Vagina (tissue), 2 donors: ENCODE measurements around the gene SOD3.

ENCODE experiments used
- POLR2A ChIP-seq, 2 donors: fragments of 450-650 bp; IDR thresholded peaks; one replicate each; pipeline ENCODE4 v1.6.1; 2017; ENCODE audit warnings: antibody characterized with exemption in 2 of 2, mild to moderate bottlenecking in 2 of 2, moderate library complexity in 2 of 2
- POLR2AphosphoS5 ChIP-seq, 2 donors: sonication (generic); formaldehyde crosslinking; IDR thresholded peaks; one replicate each; pipeline ENCODE4 v1.9.0; 2017; ENCODE audit warnings: antibody characterized with exemption in 2 of 2, mild to moderate bottlenecking in 2 of 2, low read depth in 1 of 2; ENCODE audit not compliant: insufficient read depth in 1 of 2
- TF ChIP-seq, protein P1 (sequence below), 3 experiments: fragments of 450-650 bp in 2 of 3; fragments of 200-600 bp in 1 of 3; sonication (generic) in 1 of 3; IDR thresholded peaks; one replicate each; pipeline ENCODE4 v1.5.1; 2017 to 2019; ENCODE audit warnings: antibody characterized with exemption in 3 of 3, mild to moderate bottlenecking in 2 of 3, moderate library complexity in 2 of 3

DNA sequence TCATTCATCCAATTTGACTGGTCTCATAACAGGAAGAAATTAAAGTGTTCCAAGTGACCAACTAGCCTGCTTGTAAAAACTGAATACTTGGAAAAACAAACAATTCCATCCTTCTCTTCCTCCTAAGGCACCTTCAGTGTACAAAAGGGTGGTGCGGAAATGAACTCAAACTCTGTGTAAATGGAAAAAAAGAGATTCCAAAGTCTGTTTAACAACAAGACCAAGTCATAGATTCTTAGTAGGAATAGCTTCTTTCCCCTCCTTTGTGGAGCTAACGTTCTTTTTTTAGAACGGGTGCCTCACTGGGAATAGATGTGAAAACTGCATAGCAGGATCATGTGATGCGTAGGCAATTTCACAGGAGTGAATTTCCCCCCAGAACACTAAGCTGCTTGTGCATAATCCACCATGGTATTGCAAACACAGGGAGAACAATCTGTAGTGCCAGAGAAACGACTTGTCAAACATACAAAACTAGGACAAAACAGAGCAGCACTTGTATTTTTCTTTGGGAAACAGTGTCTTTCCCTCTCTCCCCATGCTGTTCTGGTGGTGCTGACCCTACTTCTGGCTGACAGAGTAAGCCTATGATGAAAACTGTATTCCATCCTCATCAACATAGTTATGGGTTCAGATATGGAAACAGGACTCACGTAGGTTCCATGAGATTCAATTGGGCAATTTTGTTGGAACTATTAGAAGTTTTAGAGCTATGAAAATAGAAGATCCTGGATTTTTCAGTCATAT, 13.2 kb upstream of the SOD3 start:
- no peak for TF ChIP-seq POLR2A (IDR thresholded peaks at IDR 0.05)
- TF ChIP-seq, protein P1, sequence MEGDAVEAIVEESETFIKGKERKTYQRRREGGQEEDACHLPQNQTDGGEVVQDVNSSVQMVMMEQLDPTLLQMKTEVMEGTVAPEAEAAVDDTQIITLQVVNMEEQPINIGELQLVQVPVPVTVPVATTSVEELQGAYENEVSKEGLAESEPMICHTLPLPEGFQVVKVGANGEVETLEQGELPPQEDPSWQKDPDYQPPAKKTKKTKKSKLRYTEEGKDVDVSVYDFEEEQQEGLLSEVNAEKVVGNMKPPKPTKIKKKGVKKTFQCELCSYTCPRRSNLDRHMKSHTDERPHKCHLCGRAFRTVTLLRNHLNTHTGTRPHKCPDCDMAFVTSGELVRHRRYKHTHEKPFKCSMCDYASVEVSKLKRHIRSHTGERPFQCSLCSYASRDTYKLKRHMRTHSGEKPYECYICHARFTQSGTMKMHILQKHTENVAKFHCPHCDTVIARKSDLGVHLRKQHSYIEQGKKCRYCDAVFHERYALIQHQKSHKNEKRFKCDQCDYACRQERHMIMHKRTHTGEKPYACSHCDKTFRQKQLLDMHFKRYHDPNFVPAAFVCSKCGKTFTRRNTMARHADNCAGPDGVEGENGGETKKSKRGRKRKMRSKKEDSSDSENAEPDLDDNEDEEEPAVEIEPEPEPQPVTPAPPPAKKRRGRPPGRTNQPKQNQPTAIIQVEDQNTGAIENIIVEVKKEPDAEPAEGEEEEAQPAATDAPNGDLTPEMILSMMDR (IDR thresholded peaks at IDR 0.05), result no peak
- peak in 1 of 2 donors; percentile 69 for TF ChIP-seq POLR2AphosphoS5 (IDR thresholded peaks at IDR 0.05; ENCODE audit: insufficient read depth in 1 of 2, low read depth in 1 of 2)
